HepG2 (cell line): ENCODE measurements around the gene OSGIN1. TPM values are rescaled to one million over a fixed set of nuclear protein-coding genes. Genes with fewer than 3 reads are reported as not detected.
A peak's percentile ranks its signal among the peaks of the same experiment; 100 is the strongest.

Source experiments
- AGO2 ChIP-seq: fragments of 200-400 bp; formaldehyde crosslinking; optimal IDR thresholded peaks from 2 replicates; pipeline ENCODE3; 2017; ENCODE audit warnings: mild to moderate bottlenecking, low read depth, low read length, moderate library complexity
- GATAD1 ChIP-seq: IDR thresholded peaks from 2 replicates; pipeline ENCODE4 v1.6.1; 2016; ENCODE audit warnings: missing genetic modification reagents, missing compliant biosample characterization
- GATAD2A ChIP-seq: IDR thresholded peaks from 2 replicates; pipeline ENCODE4 v1.6.1; 2016
- MED8 ChIP-seq: sonication (generic); formaldehyde crosslinking; IDR thresholded peaks from 2 replicates; pipeline ENCODE4 v1.8.1; 2023; ENCODE audit warnings: mild to moderate bottlenecking, missing genetic modification reagents; ENCODE audit not compliant: insufficient replicate concordance
- NFKBIZ ChIP-seq: IDR thresholded peaks from 2 replicates; pipeline ENCODE4 v1.6.1; 2018; ENCODE audit warnings: missing genetic modification reagents, missing compliant biosample characterization
- NRL ChIP-seq: sonication (generic); formaldehyde crosslinking; IDR thresholded peaks from 2 replicates; pipeline ENCODE4 v1.5.0; 2020; ENCODE audit warnings: missing genetic modification reagents, mild to moderate bottlenecking, moderate library complexity, borderline replicate concordance
- RXRA ChIP-seq: sonication (generic); formaldehyde crosslinking; IDR thresholded peaks from 2 replicates; pipeline ENCODE4 v1.5.1; 2020; ENCODE audit warnings: missing genetic modification reagents
- SATB2 ChIP-seq: sonication (generic); formaldehyde crosslinking; IDR thresholded peaks from 2 replicates; pipeline ENCODE4 v1.5.0; 2020; ENCODE audit warnings: missing genetic modification reagents
- SP5 ChIP-seq: IDR thresholded peaks from 2 replicates; pipeline ENCODE4 v1.6.1; 2016; ENCODE audit warnings: low read depth, borderline replicate concordance
- SRF ChIP-seq: IDR thresholded peaks from 2 replicates; pipeline ENCODE4 v1.6.1; 2011; ENCODE audit warnings: mild to moderate bottlenecking, low read depth, low read length, moderate library complexity
- TEAD2 ChIP-seq: sonication (generic); formaldehyde crosslinking; IDR thresholded peaks from 2 replicates; pipeline ENCODE4 v1.9.0; 2021; ENCODE audit warnings: missing genetic modification reagents
- THYN1 ChIP-seq: sonication (generic); formaldehyde crosslinking; IDR thresholded peaks from 2 replicates; pipeline ENCODE4 v1.8.1; 2023; ENCODE audit warnings: low read depth, mild to moderate bottlenecking, moderate library complexity, missing genetic modification reagents, borderline replicate concordance
- TOPORS ChIP-seq: sonication (generic); formaldehyde crosslinking; IDR thresholded peaks from 2 replicates; pipeline ENCODE4 v1.8.0; 2023; ENCODE audit warnings: mild to moderate bottlenecking, missing genetic modification reagents
- ZBTB40 ChIP-seq, 2 experiments: fragments of 450-650 bp in 1 of 2; sonication (generic) in 1 of 2; formaldehyde crosslinking in 1 of 2; IDR thresholded peaks; 2 replicates each; pipeline versions ENCODE4 v1.6.1 to v1.8.0; 2016 to 2022; ENCODE audit warnings: antibody characterized with exemption in 1 of 2, mild to moderate bottlenecking in 1 of 2, missing genetic modification reagents in 1 of 2
- ZNF253 ChIP-seq: sonication (generic); formaldehyde crosslinking; IDR thresholded peaks from 2 replicates; pipeline ENCODE4 v1.8.0; 2022; ENCODE audit warnings: mild to moderate bottlenecking, missing genetic modification reagents, borderline replicate concordance
- ZNF282 ChIP-seq: fragments of 450-650 bp; IDR thresholded peaks from 2 replicates; pipeline ENCODE4 v1.6.1; 2018; ENCODE audit not compliant: partially characterized antibody
- ZNF883 ChIP-seq: sonication (generic); formaldehyde crosslinking; IDR thresholded peaks from 2 replicates; pipeline ENCODE4 v1.5.1; 2020; ENCODE audit warnings: mild to moderate bottlenecking, missing genetic modification reagents; ENCODE audit errors: not compliant biosample characterization
- polyA plus RNA-seq, 8 experiments: library from polyadenylated mRNA; depleted of rRNA in 3 of 8; stranded (reverse) in 7 of 8; unstranded in 1 of 8; fragments of >200 nt; fragmentation: Illumina TruSeq in 4 of 8; extraction: Trizol in 4 of 8; gene quantifications; 2 replicates each; pipeline versions ENCODE4 v1.2.1 to v1.2.3, GENCODE V29; 2011 to 2016; ENCODE audit warnings: low read depth in 4 of 8, missing spikeins in 1 of 8, mixed read lengths in 1 of 8; ENCODE audit not compliant: insufficient read depth in 1 of 8
- total RNA-seq, 5 experiments: library from RNA; depleted of rRNA; stranded (reverse); fragments of >200 nt; fragmentation: Illumina TruSeq; extraction: Trizol; gene quantifications; 2 replicates each; pipeline ENCODE4 v1.2.3, GENCODE V29; 2016; ENCODE audit warnings: low read depth in 1 of 5
- TF ChIP-seq, protein P1 (sequence below): sonication (generic); formaldehyde crosslinking; IDR thresholded peaks from 2 replicates; pipeline ENCODE4 v1.5.0; 2020; ENCODE audit warnings: mild to moderate bottlenecking, missing genetic modification reagents

Gene OSGIN1
- total and polyA plus RNA-seq, 2 of the 13 experiments (the other 11 are each of a cell fraction or from before 2014, with no cell fraction given): 20.5 to 27.1 TPM

DNA sequence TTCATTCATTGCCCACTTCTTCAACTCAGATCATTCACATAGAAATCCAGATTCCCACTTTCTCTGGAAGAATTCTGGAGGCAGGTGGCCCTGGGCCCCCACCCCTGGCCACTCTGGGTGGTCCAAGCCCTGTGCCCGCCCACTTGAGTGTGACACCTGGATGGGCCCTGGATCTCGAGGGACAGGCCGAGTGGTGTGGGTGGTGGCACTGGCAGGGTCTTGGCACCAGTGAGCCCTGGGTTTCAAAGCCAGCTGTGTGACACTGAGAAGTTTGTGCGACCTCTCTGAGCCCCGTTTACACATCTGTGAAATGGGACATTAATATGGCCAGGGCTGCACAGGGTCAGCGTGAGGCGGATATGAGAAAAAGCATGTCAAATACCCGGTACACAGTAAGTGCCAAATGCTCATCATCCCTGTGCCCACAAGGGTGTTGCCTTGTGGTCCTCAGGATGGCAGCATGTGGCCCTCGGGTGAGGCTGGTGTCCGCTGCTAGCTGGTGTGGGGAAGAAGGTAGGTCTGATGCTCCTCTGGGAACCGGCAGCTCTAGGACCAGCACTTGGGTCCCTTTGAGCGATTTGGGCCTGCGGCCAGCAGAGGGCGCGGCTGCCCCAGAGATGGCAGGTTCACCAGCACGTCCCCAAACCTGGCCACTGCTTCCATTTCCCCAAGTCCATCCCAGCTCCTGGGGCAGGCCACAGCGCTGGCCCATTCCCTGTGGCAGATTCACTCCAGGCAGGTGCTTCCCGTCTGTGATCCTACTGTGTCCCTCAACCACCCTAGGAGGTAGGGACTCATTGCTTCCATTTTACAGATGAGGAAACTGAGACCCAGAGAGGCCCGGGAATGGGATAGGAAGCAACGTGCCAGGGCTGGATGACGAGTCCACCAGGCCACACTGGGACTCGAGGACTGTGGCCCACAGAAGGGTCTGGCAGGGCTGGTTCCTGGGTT lies 3.6 kb downstream of the OSGIN1 start (continued):
- TF ChIP-seq, protein P1, sequence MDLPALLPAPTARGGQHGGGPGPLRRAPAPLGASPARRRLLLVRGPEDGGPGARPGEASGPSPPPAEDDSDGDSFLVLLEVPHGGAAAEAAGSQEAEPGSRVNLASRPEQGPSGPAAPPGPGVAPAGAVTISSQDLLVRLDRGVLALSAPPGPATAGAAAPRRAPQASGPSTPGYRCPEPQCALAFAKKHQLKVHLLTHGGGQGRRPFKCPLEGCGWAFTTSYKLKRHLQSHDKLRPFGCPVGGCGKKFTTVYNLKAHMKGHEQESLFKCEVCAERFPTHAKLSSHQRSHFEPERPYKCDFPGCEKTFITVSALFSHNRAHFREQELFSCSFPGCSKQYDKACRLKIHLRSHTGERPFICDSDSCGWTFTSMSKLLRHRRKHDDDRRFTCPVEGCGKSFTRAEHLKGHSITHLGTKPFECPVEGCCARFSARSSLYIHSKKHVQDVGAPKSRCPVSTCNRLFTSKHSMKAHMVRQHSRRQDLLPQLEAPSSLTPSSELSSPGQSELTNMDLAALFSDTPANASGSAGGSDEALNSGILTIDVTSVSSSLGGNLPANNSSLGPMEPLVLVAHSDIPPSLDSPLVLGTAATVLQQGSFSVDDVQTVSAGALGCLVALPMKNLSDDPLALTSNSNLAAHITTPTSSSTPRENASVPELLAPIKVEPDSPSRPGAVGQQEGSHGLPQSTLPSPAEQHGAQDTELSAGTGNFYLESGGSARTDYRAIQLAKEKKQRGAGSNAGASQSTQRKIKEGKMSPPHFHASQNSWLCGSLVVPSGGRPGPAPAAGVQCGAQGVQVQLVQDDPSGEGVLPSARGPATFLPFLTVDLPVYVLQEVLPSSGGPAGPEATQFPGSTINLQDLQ (CRISPR knock-in tag): no peak
- no peak for TF ChIP-seq ZBTB40 (IDR thresholded peaks at IDR 0.05)
- TF ChIP-seq ZBTB40 (CRISPR knock-in tag; IDR thresholded peaks at IDR 0.05): no peak
- no peak for TF ChIP-seq SP5
- TF ChIP-seq NFKBIZ (CRISPR knock-in tag): no peak
- no peak for TF ChIP-seq TEAD2 (CRISPR knock-in tag)
- no peak for TF ChIP-seq ZNF883 (CRISPR knock-in tag)
- no peak for TF ChIP-seq SATB2 (CRISPR knock-in tag)
- no peak for TF ChIP-seq TOPORS (CRISPR knock-in tag)
- TF ChIP-seq ZNF282: no peak
- TF ChIP-seq NRL: peak; percentile 66; the same call in 1 of the 2 replicates
- 0 out of 2 replicates have a peak, but pooled peaks have one; percentile 3 for TF ChIP-seq SRF
- no peak for TF ChIP-seq MED8 (CRISPR knock-in tag)
- no peak for TF ChIP-seq ZNF253 (CRISPR knock-in tag)
- TF ChIP-seq RXRA (CRISPR knock-in tag): peak; percentile 38; the same call in 1 of the 2 replicates
- peak; percentile 56 for TF ChIP-seq AGO2
- TF ChIP-seq GATAD2A (CRISPR knock-in tag): no peak
- no peak for TF ChIP-seq GATAD1 (CRISPR knock-in tag)
- no peak for TF ChIP-seq THYN1 (CRISPR knock-in tag)
